ENCODE results near the gene YY1.

YY1 gene

DNA sequence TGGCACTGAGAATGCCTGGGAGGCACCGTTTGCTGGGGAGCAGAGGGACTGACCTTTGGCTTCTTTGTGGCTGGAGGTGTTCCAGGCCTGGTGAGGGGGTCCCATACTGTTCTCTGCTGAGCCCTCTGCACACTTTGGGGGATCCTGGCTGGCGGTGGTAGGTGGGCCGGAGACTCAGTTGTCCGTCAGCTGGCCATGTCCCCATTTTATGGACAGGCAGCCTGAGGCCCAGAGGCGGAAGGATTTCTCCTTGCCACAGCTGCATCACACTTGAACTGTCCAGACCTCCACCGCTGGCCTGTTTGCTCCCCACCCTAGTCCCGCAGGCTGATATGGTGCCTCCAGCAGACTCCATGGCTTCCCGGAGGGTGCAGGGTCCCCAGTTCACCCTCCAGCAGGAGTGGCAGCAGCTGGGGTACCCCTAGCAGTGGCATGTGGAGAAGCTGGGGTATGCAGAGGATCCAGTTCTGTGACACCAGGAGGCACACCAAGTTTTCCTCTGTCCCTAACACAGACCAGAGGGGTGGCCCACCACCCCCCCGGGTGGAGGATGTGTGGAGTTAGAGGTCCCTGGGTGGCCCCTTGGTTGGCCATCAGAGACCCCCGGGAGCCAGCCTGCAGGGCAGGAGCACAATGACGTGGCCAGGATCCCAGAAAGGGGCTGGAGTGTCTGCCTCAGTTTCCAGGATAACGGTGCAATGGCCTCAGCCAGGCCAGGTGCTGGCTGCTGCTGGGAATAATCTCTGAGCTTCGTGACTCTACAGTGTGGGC is 52.5 kb downstream of the YY1 start:
- no peak overlapping the region for H3K4me3 ChIP-seq
- TF ChIP-seq, protein P1, sequence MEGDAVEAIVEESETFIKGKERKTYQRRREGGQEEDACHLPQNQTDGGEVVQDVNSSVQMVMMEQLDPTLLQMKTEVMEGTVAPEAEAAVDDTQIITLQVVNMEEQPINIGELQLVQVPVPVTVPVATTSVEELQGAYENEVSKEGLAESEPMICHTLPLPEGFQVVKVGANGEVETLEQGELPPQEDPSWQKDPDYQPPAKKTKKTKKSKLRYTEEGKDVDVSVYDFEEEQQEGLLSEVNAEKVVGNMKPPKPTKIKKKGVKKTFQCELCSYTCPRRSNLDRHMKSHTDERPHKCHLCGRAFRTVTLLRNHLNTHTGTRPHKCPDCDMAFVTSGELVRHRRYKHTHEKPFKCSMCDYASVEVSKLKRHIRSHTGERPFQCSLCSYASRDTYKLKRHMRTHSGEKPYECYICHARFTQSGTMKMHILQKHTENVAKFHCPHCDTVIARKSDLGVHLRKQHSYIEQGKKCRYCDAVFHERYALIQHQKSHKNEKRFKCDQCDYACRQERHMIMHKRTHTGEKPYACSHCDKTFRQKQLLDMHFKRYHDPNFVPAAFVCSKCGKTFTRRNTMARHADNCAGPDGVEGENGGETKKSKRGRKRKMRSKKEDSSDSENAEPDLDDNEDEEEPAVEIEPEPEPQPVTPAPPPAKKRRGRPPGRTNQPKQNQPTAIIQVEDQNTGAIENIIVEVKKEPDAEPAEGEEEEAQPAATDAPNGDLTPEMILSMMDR (IDR thresholded peaks at IDR 0.05): no peak
- no peak overlapping the region for H3K27ac ChIP-seq
- intact Hi-C loops (cut with DNase I; ENCODE audit: low total_unique reads): no loop called here
- no peaks in the 10 kb centered on the region for H3K27me3 ChIP-seq
- DNase-seq: peak in 1 of 2 donors; percentile 16
- H3K9me3 ChIP-seq: no peaks in the 10 kb centered on the region
- H3K4me1 ChIP-seq: peaks cover 0 to 4% (median under 1%) of the 10 kb centered on the region in 4 donors
- H3K36me3 ChIP-seq: peaks cover 0 to 37% (median 22%) of the 10 kb centered on the region in 3 donors

- Histone ChIP-seq H3K27me3 (no peaks in the 10 kb centered on the region), H3K9me3 (no peaks in the 10 kb centered on the region), H3K36me3 (peaks cover 0 to 37% (median 22%) of the 10 kb centered on the region in 3 donors), H3K4me1 (peaks cover 0 to 12% (median 8%) of the 10 kb centered on the region in 4 donors), H3K27ac (no peak overlapping the region), H3K4me3 (no peak overlapping the region)
- intact Hi-C loops (cut with DNase I; ENCODE audit: low total_unique reads): no loop called here
- TF ChIP-seq, protein P1 (IDR thresholded peaks at IDR 0.05): no peak
- DNase-seq: peak in 1 of 2 donors; percentile 11
These were observed 53.4 kb downstream of the YY1 start for GRCh38 chr14:100292301-100292775.

- H3K36me3 ChIP-seq: peaks cover 0 to 37% (median 22%) of the 10 kb centered on the region in 3 donors
- H3K27me3 ChIP-seq: no peaks in the 10 kb centered on the region
- H3K9me3 ChIP-seq: no peaks in the 10 kb centered on the region
- intact Hi-C loops (cut with DNase I; ENCODE audit: low total_unique reads): no loop called here
- DNase-seq: peak in 1 of 2 donors; percentile 19
- no peak overlapping the region for H3K27ac ChIP-seq
- no peak overlapping the region for H3K4me3 ChIP-seq
- peaks cover 0 to 18% (median 14%) of the 10 kb centered on the region in 4 donors for H3K4me1 ChIP-seq
- TF ChIP-seq, protein P1 (IDR thresholded peaks at IDR 0.05): no peak
These were observed 54.0 kb downstream of the YY1 start for GRCh38 chr14:100292776-100293461.

GRCh38 chr14:100293497-100294212 is 54.7 kb downstream of the YY1 start:
- TF ChIP-seq, protein P1 (IDR thresholded peaks at IDR 0.05): no peak
- Histone ChIP-seq H3K27ac (no peak overlapping the region), H3K27me3 (no peaks in the 10 kb centered on the region), H3K36me3 (peaks cover 0 to 39% (median 22%) of the 10 kb centered on the region in 3 donors), H3K9me3 (no peaks in the 10 kb centered on the region), H3K4me1 (peaks cover 0 to 25% (median 16%) of the 10 kb centered on the region in 4 donors), H3K4me3 (no peak overlapping the region)
- peak in 1 of 2 donors; percentile 18 for DNase-seq
- intact Hi-C loops (cut with DNase I; ENCODE audit: low total_unique reads): no loop called here

- Histone ChIP-seq H3K36me3 (peaks cover 0 to 40% (median 22%) of the 10 kb centered on the region in 3 donors), H3K27me3 (no peaks in the 10 kb centered on the region), H3K4me3 (no peak overlapping the region), H3K27ac (no peak overlapping the region), H3K4me1 (peaks cover 0 to 27% (median 16%) of the 10 kb centered on the region in 4 donors), H3K9me3 (no peaks in the 10 kb centered on the region)
- TF ChIP-seq, protein P1 (IDR thresholded peaks at IDR 0.05): no peak
- intact Hi-C loops (cut with DNase I; ENCODE audit: low total_unique reads): no loop called here
- DNase-seq: peak; percentile 39 to 69
These were observed 55.4 kb downstream of the YY1 start for GRCh38 chr14:100294213-100294962.
